NCI-H2227 treated with DMSO at 0.1 percent for 48 hours (cell line): ENCODE data around the gene TPST2.

Source experiments
- DNase-seq: peaks from one replicate; lab custom pipeline; 2025; lab: John Stamatoyannopoulos, UW

TPST2 gene

GRCh38 chr22:26579331-26579886, 10.5 kb downstream of the TPST2 start:
- DNase-seq: no peak

GRCh38 chr22:26577081-26577480, 12.9 kb downstream of the TPST2 start:
- no peak for DNase-seq

DNA sequence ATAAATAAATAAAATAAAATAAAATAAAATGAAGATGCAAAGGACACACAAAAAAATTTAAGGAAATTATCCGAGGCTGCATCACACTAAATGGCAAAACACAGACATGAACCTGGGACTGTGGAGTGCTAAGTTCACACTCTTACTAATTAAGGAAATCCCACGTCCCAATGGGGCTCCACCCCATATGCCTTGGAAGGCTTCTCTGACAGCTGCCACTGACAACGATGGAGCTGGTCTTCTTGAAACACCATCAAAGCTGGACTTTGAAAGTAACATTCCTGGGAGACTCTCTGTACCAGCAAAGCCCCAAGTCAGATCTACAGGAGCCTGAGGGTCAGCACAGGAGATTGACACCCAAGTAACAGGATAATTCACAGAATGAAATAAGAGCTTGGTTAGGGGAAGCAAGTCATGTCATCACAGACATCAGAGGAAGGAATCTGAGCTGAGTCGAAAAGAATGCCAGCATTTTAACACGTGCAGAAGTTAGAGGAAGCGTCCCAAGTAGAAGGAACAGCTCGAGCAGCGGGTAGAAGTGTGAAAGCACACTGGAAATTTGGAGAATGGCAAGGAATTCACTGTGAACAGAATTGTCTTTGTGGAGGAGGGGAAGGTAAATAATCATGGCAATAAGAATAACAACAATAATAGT, 13.8 kb downstream of the TPST2 start:
- DNase-seq: no peak

DNA sequence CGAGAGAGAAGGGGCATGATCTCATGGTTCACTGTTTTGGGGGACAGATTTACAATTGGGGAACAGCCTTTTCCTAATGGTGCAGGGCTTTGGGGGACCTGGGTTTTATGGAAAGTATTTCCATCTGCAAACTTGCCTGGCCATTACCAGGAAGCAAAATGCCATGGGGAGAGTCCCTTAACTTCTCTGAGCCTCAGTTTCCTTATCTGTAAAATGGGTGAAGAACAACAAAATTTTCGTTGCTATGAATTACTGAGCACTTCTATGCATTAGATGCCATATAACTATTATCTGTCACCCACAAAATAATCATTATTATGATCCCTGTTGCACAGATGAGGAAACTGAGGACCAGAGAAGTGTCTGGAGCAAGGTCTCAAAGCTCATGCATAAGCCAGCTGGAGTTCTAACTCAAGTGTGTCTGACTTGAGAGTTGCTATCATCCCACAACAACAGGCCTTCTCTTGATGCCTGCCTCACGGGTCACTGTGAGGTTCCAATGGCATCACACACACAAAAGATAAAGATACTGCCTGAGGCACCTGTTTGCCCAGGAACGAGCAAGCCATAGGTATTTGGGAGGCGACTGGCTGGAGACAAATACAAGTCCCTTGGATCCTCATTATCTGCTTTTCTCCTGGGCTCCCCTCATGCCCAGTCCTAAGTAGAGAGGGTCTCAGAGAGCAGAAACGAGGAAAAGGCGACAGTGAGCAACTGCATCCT, 15.8 kb downstream of the TPST2 start:
- DNase-seq: no peak

DNA sequence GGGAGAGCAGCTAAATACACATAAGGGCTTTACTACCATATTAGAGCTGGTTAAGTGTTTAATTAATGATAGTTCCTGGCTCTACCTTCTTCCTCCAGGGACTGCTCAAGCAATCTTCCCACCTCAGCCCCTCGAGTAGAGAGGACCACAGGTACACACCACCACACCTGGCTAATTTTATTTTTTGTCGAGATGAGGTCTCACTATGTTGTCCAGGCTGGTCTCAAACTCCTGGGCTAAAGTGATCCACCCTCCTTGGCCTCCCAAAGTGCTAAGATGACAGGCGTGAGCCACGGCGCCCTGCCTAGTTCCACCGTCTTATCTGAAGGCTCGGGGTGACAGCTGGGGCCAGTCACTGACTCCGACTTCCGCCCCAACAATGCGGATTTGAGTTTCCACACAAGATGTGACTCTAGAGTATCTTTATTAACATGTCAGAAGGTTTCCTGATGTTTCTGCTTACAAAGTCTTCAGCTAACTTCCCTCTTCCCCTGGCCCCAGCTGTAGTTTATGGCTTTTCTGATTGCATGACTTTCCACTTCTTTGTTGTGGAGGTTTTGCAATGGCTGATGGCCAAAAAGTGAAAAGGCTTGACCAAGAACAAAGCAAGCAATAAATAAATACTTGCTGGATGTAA, 16.8 kb downstream of the TPST2 start:
- no peak for DNase-seq

- no peak for DNase-seq
Measured at GRCh38 chr22:26570864-26571525, 18.9 kb downstream of the TPST2 start.

- DNase-seq: no peak
Measured at GRCh38 chr22:26570115-26570514, 19.8 kb downstream of the TPST2 start.

DNA sequence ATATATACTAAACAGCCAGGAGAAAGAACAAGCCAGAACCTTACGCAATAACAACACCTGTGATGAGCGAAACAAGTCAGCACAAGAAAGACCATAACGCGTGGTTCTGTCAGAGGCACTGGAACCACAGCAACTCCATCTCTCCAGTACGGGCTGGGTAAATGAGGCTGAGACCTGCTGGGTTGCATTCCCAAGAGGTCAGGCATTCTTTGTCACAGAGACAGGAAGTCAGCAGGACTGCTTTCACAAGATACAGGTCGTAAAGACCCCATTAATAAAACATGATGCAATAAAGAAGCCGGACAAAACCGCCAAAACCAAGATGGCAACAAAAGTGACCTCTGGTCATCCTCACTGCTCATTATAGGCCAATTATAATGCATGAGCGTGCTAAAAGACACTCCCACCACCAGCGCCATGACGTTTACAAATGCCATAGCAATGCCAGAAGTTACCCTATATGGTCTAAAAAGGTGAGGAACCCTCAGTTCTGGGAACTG, 21.7 kb downstream of the TPST2 start:
- no peak for DNase-seq

DNA sequence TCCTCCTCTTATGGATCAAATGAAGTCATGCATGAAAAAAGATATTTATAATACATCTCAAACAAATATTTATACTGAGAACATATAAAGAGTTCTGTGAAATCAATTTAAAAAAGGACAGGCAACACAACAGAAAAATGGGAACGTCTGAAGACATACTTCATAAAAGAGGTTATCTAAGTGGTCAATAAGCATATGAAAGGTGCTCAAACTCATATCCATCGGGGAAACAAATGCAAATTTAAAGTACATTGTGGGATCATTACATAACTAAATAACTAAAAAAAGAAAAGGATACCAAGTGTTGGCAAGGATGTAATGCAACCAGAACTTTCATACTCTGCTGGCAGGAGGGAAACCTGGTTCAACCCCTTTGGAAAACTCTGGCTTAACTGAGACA, 22.3 kb downstream of the TPST2 start:
- no peak for DNase-seq

GRCh38 chr22:26566994-26567393, 22.9 kb downstream of the TPST2 start:
- no peak for DNase-seq

DNA sequence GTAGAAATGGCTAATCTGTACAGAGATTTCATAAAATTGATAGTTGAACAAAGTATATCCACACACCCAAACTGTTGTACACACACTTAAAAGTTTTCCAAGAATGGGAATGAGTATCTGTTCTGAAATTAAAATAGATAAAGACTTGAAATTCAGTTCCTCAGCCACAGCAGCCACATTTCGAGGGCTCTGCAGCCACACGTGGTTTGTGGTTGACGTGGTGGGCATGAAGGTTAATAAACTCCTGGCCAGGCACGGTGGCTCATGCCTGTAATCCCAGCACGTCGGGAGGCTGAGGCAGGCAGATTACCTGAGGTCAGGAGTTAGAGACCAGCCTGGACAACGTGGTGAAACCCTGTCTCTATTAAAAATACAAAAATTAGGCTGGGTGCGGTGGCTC, 24.0 kb downstream of the TPST2 start:
- DNase-seq: no peak

GRCh38 chr22:26565181-26565580, 24.8 kb downstream of the TPST2 start:
- DNase-seq: no peak

DNA sequence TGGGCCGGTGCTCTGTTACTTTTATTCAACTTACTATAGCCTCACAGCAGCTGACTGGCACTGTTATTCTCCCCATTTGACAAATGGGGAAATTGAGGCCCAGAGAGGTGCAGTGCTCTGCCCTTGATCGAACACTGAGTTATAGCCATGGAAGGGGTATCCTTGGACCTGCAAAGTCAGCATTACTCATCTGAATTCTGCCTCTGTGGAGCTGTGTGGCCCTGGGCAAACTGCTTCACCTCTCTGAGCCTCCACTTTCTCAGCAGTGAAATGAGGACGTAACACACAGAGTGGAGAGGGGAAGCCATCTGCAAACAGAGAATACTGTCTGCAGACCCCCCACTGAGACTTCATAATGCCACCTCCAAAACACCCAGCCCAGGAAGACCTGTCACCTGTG, 25.3 kb downstream of the TPST2 start:
- no peak for DNase-seq

DNA sequence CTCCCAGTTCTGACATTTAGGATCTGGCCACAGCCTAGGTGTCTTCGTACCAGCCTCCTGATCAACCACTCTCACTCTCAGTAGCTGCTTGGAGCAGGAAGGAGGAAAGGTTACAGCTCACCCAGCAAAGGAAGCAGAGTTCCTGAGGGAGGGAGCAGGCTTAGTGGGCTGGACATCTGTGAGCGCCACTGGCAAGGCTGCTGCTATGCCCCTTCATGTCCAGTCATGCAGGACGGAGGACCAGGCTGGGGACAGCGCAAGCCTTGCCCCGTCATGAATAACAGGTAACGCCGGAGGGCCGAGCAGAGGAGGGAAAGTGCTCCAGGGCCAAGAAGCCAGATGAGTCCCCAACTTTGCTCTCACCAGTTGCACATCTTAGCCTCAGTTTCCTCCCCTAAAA, 25.8 kb downstream of the TPST2 start:
- no peak for DNase-seq

DNA sequence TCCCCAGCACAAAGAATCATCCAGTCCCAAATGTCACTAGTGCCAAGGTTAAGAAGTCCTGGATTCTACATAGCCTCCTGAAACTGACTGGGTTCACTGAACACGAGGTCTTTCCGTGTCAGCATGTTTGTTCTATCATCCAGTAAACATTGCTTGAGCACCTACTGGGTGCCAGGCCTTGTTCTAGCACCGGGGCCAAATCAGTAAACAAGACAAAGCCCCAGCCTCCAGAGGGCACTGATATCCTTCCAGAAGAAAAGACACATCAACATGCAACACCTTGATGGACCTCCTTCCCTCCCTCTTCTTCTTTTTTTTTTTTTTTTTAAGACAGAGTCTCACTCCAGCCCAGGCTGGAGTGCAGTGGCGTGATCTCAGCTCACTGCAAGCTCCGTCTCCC, 26.9 kb downstream of the TPST2 start:
- DNase-seq: no peak

- DNase-seq: no peak
Measured at GRCh38 chr22:26561756-26562417, 28.0 kb downstream of the TPST2 start.

DNA sequence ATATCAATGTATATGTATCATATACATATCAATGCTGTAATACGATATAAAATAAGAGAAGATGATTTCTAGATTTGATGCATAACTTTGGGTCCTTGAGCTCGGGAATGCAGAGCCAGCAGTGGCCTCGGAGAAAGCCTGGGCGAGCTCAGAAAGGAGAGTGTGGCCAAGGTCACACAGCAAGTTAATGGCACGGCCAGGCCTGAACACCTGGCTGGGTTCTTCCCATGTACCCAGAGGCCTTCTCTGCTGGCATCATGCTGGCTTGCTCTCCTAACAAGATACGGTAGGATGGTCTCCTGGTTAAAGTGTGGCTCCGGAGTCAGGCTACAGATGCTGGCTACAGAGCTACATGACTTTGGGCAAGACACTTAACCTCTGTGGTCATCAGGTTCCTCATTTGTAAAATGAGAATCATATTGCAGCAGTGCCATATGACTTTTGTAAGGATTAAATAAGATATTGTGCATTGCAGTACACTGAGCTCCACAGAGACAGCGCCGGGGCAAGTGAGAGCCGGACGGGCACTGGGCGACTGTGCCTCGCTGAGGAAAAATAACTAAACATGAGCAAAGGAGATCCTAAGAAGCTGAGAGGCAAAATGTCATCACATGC, 29.9 kb downstream of the TPST2 start:
- DNase-seq: no peak

GRCh38 chr22:26558248-26558895, 31.6 kb downstream of the TPST2 start:
- DNase-seq: no peak

- no peak for DNase-seq
Measured at GRCh38 chr22:26556904-26557303, 33.0 kb downstream of the TPST2 start.

- no peak for DNase-seq
Measured at GRCh38 chr22:26555478-26555877, 34.5 kb downstream of the TPST2 start.

DNA sequence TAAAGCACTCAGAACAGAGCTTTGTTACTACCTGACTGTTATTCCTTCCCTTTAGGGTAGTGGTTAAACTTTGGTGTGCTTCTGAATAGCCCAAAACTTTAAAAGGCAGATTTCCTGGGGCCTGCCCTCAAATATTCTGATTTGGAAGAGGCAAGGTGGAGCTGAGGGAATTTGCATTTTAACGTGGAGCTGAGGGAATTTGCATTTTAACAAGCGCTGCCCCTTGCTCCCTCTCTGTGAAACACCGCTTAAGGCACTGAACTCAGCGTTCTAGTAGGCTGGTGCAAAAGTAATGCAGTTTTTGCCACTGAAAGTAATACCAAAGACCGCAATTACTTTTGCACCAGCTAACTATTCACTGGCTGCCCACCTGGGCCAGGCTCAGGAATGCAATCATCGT, 35.0 kb downstream of the TPST2 start:
- DNase-seq: no peak
